NCI-H1436 (cell line): Measurements from ENCODE around the gene SGTA.
"Not testable (repeated sequence)": the region's sequence is repeated elsewhere in the genome, so short reads cannot be mapped to it uniquely, and the experiment has no call there.

Experiments used
- DNase-seq: peaks from one replicate; lab custom pipeline; 2025; lab: John Stamatoyannopoulos, UW

SGTA gene, protein sequence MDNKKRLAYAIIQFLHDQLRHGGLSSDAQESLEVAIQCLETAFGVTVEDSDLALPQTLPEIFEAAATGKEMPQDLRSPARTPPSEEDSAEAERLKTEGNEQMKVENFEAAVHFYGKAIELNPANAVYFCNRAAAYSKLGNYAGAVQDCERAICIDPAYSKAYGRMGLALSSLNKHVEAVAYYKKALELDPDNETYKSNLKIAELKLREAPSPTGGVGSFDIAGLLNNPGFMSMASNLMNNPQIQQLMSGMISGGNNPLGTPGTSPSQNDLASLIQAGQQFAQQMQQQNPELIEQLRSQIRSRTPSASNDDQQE

DNA sequence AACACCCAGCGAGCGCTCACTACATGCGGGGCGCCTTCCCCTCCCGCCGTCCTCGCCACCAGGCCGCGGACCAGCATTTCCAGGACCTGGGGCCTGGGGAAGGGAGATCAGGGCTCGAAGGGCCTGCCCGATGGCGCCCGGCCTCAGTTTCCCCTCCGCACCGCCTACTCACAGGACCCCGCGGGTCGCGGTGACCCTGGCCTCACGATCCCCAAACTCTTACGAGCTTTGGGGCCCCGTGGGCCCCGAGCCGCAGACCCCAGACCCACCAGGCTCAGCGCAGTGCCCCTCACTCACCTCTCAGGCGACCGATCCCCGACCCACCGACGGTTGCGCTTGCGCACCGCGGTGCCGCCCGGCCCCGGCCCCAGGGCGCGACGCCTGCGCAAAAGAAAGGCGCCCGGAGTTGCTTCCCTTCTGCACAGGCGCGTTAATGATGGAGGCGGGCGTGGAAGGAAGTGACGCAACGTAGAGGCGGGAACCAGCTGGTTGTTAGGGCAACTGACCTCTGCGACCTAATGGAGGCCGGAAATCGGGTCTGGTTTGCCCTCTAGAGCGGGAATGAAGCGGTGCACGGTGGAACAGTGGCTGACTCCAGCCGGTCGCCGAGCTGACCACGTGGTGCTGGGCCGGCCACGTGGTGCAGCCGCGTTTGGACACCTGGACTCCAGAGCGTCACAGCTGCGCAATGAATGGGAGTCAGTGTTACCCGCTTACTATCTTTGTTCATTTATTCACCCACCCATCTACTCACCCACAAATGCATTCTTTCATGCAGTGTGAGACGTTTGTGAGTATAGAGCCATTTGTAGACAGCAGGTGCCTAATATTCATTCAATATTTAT lies at the start of gene SGTA:
Gene SGTA, minus strand, starts transcription at position 338 of the 845 bp plus-strand sequence. CDS start 14,205 bp downstream, outside the sequence.
- peak; percentile 96 for DNase-seq

DNA sequence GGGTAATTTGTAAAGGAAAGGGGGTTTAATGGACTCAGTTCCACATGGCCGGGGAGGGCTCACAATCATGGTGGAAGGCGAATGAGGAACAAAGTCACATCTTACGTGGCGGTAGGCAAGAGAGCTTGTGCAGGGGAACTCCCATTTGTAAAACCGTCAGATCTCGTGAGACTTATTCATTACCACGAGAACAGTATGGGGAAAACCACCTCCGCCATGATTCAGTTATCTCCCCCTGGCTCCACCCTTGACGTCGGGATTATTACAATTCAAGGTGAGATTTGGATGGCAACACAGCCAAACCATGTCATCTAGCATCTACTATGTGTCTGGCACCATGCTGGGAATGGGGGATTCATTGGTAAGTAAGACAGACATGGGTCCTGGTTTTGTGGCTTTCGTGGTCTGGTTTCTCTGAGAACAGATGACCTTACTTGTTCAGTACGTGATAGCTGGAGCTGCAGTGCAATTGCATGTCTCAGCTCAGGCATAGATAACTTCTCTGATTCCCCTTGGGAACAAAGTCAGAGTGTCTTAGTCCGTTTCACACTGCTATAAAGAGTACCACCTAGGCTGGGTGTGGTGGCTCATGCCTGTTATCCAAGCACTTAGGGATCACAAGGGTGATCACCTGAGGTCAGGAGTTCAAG lies 44.9 kb upstream of the SGTA start:
- no peak for DNase-seq

DNA sequence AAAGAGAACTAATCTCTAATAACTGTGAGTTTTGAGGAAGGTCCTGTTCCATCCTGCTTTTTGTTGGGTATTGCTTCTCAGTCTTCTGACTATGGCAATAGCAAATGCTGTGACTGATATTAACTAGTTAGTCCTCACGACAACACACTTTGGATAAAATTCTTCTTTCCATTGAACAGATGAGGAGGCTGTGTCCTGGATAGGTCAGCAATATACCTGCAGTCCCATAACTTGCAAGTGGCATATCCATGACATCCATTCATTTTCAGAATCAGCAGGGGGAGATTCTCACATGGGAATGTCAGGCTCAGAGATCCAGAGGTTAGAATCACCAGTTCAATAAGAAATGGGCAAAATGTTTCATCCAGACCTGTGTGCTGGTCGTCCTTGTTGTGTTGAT lies 43.9 kb upstream of the SGTA start:
- no peak for DNase-seq

DNA sequence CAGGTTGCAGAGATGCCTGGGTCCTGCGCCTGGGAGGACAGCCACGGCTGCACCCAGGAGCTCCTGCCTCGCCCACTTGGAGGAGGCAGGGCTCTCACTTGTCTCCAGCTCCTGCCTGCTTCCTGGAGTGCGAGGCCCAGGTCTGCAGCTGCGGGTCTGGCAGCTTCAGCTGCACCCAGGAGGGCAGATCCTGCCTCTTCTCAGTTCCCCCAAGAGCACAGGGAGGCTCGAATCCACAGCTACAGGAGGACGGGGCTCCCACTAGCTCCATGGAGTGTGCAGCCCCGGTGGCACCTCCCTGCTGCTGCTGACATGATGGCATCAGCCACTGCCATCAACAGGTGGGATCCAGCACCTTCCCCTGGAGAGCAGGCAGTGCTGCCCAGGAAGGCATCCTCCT lies 41.1 kb upstream of the SGTA start:
- DNase-seq, result no peak

DNA sequence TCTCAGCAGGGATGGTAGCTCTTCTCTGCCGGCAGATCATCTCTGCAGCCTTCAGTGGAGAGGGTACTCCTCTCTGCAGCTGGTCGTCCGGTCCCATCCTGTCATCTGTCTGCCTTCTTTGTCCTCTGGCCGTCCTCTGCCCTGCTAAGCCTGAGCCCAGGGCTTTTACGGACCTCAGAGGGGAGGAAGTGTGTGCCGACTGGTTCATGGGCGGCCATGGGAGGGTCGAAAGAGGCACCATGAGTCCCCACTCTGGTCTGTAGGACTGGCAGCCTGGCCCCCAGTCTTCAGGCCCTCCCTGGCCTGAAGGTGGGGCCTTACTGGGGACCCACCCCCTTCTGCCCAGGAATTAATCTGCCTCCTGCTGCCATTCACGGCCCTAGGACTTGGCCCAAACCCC lies 40.6 kb upstream of the SGTA start:
- no peak for DNase-seq

DNA sequence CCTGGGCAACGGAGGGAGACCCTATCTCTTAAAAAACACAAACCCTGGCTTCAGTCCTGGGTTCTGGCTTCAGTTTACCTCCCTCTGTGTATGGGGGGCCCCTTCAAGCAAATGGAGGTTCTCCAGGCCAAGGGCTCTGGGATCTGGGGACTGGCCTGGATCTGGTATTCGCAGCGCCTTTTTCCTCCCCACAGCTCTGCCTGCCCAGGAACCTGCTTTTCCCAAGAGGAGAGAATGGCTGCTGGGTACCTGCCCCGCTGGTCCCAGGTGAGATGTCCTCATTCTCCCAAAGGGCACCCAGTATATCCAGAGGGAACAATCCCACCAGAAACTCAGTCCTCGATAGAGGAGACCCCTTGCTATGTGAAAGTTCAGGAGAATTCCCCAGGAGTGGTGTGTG lies 39.8 kb upstream of the SGTA start:
- no peak for DNase-seq

DNA sequence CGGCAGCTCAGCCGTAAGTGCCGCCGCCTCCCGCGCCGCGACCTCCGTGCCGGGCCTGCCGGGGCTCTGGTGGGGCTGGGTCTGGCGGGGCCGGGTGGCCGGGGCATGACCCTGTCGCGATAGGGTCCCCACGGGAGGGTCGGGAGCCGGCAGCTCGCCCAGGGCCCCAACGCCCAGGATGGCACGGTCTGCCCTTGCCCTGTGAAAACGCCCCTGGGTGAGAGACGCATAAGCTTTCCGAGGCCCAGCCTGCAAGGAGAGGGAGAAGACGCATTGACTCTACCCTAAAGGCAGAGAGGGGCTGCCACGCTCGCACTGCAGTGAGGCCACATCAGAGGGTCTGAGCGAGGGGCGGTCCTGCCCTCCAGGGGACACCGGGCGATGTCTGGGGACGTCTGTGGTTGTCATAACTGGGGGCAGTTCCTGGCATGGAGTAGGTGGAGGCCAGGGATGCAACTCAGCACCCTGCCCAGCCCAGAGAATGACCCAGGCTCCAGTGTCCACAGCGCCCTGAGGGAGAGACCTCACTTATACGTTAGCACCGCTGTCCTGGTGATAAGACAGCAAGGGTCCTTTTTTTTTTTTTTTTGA lies 37.1 kb upstream of the SGTA start:
- DNase-seq, result no peak

DNA sequence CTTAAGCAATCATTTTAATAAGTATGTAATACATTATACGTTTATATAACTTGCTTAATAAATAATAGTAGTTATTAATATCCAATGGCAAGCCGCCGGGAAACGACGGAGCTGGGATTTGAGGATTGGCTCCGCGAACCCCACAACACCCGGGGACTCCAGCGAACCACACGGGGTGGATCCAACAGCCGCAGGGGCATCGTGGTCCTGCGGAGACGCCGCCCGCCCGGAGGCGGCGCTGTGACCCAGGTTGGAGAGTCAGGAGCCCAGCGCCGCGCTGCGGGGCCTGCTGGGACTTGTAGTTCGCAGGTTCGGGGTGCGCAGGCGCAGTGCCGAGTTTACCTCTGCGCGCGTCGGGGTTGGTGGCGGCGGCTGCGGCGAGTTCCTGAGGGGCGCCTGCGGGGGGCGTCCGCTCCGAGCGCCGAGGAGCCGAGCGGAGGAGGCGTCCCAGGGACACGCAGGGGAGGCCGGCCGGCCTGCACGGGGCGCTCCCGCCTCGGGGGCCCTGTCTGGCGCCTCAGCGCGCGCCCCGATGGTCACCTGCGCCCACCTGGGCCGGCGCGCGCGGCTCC lies 36.6 kb upstream of the SGTA start, which contains the start of gene ZNF554:
Gene ZNF554, plus strand, starts transcription at position 329 of the 572 bp plus-strand sequence. Its CDS starts 204 bp downstream, at position 533.
- peak; percentile 96 for DNase-seq

DNA sequence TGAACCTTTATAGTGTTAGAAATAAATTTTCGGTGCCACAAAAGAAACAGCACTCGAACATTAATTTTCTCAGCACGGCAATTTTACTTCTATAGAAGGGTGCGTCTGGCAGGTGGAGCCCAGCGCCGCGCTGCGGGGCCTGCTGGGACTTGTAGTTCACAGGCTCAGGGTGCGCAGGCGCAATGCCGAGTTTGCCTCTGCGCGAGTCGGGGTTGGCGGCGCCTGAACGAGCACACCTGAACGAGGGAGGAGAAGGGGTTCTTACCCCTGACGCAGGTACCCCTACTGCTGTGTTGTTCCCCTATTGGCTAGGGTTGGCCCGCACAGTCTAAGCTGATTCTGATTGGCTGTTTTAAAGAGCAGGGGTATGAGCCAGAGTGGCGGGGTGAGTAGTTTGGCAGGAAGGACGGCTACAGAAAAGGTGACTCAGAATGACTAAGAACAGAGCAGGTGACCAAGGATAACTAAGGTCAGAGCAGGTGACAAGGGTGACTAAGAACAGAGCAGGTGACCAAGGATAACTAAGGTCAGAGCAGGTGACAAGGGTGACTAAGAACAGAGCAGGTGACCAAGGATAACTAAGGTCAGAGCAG lies 34.3 kb upstream of the SGTA start:
- DNase-seq, result not testable (repeated sequence)

DNA sequence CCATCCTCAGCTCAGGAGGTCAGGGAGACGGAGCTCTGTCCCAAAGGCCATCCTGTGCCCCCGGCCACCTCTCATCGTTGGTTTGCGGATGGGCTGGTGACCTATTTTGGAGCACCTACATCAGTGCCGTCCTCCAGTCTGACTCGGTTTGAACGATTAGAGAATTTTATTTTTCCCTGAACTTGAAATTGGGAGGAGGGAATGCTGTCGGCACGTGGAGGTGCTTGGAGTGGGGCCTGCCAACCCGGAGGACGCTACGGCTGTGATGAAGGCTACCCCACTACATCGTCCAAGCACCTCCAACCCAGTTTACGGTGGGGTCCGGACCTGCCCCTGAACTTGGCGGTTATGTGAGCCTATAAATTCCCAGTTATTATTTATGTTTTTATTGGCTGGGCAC lies 33.6 kb upstream of the SGTA start:
- no peak for DNase-seq

DNA sequence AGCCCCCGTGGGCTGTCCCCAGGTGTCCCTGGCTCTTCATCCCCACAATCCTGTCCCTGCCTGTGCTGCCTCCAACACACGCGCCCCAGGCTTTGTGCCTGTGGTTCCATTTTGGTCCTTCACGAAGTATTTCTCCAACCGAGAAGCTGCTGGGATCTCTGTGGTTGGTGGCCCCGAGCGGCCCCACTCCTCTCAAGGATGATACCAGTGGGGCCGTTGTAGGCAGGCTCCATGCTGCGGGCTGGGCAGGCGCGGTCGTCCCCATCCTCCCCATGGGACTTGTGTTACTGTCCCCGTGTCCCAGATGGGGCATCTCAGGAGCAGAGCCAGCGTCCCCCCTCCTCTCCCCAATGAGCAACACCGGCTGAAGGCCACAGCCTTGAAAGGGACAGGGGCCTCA lies 32.9 kb upstream of the SGTA start:
- no peak for DNase-seq

DNA sequence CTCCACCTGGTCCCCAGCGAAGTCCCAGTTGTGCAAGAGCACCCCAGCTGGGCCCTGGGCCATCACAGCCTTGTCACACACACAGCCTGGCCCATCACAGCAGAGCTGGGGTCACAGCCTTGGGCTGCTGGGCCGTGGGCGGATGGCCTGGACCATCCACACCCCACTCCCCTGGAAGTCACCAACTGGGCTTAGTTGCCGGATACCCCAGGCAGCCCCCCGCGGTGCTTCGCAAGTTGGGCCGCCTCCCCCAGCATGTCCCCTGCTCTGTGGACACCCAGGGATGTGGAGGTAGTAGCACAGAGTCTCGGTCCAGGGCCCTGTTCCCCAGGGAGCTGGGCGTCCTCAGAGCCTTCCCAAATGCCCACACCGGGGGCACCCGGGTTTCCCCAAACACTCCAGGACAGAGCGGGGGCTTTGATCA lies 32.1 kb upstream of the SGTA start:
- no peak for DNase-seq

DNA sequence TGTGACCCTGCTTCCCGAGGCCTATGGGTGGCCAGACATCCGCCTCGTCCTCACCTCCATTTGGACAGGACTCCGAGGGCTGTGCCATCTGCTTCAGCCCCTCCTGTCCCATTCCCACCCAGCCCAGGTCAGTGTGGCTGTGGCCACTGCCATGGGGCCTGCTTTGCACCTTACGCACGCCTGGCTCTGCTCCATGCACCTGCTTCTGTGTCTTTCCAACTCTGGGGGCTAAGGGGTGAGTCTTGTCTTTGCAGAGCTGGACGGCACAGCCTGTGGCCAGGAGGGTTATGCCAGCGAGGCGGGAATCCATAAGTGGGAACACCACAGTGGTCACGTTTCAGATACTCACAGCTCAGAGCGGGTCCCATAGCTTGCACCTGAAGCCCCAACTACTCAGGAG lies 31.4 kb upstream of the SGTA start:
- DNase-seq, result no peak

DNA sequence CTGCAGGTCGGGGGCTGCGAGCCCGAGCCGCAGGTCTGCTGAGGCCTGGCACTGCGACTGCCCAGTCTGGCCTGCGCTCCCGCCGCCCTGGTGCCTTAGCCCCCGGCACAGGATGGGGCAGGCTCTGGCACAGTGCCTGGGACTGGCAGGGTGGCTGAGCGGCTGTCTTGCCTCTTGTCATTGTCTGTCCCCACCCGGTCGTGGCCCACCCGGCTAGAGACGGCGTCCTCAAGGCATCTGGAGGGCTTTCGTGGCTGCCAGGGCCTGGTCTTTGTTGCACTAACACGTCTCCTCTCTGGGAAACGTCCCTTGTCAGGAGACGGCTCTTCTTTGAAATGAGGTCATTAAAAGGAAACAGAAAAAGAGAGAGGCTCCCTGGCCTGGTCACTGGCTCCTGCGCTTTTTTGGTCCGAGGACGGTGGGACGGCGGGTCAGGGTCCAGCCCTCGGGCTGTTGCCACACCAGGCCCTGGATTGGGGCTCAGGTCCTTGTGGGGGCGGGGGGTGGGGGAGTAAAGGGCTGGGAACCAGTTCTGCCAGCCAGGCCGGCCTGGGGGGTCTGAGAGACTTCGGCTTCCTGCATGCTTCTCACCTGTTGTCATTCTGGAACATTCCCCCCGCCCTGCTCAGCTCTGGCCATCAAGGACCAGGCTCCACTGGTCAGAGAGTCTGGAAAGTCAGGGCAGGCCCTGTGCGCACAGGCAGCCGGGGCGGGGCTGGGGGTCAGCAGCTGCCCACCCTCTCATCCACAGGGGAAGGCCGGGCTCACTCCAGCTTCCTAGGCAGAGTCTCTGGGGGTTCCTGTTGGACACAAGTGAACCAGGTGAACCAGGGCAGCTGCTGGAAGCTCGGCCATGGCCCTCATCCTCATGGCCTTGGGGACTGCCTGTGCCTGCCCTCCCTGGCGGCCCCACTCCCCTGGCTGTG lies 30.4 kb upstream of the SGTA start:
- DNase-seq, result no peak

DNA sequence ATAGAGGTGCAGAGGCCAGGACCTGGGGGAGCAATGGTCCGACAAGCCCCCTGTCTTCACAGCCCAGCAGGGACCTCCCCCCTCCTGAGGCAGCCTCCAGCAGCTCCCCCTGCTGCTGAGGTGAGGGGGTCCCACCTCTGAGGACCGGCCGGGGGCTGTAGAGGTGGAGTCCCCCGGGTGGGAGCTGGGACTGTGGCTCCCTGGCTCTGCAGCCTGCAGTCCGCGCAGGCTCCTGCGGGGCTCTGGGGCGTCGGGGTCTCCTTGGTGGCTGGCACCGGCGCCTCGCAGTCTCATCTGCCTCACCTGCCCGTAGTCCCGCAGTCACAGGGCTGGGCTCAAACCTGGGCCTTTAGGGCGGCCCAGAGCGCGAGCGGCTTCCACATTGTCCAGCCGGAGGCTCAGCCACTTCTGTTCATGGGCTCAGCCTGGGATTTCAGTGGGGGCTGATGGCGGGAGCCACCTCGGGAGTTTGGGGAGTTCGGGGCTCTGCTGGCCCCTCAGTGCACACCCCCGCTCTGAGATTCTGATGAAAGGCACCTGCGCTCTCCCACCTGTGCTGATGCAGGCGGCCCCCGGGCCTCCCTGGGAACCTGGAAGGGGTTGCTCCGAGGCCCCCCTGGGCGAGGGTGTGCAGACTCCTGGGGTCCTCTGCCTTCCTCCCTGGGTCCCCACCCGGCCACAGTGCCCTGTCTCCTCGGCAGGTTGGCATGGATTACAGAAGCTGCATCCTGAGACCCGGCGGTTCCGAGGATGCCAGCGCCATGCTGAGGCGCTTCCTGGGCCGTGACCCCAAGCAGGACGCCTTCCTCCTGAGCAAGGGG lies 29.6 kb upstream of the SGTA start:
- DNase-seq, result no peak

DNA sequence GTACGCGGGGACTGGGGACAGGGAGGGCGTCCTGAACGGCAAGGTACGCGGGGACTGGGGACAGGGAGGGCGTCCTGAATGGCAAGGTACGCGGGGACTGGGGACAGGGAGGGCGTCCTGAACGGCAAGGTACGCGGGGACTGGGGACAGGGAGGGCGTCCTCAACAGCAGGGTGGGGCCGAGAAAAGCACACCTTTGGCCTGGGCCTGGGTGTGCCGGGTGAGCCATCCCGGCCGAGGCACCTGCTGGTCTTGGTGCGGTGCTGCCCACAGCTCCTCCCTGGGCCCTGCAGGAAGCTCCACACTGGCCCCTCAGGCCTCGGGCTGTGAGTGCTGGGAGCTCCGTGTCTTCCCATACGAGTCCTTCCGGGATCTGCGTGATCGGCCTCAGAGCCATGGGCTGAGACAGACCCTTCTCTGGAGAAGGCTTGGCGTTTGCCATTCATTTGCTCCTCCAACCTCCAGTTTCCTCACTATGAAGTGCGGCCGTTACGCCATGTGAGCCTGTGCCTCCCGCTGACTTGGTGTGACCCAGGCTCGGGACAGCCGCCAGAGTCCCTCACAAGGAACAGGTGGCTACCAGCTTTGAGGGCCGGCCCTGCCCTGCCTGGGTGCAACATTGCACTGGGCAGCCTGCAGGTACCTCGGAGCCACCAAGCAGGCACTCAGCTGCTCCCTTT lies 28.8 kb upstream of the SGTA start:
- DNase-seq, result no peak

DNA sequence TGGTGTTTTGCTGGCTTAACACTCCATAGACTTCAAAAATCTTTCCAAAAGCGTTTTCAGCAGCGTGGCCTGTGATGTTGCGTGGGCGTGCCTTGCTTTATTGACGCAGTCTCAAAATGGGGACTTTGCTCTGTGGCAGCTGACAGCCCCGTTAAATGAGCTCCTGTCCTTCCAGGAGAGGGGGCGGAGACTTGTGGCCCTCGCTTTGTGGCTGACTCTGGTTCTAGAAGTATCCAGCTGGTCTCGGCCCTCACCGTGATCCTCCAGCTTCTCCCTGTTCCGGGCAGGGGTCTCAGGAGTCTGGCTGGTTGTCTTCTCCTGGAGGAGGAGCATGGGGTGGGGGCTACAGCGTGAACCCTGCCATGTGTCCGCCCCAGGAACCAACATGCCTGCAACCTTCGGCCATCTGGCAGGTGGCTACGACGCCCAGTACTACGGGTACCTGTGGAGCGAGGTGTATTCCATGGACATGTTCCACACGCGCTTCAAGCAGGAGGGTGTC lies 28.2 kb upstream of the SGTA start:
- DNase-seq, result no peak

DNA sequence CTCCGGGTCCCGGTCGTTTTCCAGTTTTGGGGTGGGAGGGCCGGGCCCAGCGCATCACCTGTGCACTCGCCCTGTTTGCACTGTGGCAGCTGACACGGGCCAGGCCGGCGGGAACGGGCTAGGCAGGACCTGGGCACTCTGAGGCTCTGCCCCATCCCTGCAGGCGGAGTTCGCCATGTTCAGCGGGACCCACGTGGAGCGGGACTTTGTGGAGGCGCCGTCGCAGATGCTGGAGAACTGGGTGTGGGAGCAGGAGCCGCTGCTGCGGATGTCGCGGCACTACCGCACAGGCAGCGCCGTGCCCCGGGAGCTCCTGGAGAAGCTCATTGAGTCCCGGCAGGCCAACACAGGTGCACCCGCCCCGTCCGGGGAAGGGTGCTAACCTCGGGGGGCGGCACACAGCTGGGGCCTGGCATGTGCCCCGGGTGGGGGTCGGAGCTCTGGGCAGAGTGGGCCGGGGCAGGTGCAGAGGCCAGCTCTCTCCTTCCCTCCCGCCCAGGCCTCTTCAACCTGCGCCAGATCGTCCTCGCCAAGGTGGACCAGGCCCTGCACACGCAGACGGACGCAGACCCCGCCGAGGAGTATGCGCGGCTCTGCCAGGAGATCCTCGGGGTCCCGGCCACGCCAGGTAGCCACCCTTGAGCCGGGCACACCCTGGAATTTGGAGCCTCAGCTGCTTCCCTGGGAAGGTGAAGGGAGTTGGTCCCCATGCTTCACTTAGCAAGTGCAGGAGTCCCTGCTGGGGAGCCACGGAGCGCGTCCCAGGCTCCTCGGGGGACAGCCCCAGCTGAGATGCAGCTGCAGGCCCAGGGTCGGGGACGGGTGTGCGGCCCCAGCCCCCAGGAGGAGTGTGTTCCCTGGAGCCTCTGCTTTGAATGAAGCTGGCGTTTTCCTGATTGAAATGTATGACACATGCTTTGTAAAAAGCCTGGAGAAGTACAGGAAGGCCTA lies 27.3 kb upstream of the SGTA start:
- DNase-seq, result no peak
